ENCODE data around the gene YIPF3. TPM values are rescaled to one million over a fixed set of nuclear protein-coding genes. Genes with fewer than 3 reads are reported as not detected.

Gene YIPF3
- total and polyA plus RNA-seq, 2 donors (not counting 1 experiment from before 2014, with no cell fraction given): 64.3 to 92.6 TPM

DNA sequence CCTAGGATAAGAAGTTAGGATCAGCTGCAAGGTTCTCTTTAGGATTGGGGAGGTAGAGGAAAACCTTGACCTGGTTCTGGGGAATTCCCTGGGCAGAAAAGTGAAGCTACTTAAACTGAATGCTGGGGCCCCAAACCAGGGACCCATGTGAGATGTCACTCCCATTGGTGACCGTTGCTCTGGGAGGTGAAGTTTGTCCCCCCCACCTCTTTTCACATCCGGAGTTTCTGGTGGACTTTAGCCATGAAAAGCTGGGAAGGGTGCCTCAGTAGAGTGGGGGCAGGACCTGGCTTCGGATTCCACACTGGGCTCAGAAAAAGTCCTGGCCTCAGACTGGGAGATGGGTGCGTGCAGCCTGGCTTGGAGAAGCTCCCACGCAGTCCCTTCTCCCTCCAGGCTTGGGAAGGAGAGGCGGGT lies 26.2 kb downstream of the YIPF3 start:
- H3K4me2 ChIP-seq (replicated peaks; ENCODE audit: low read depth, low read length, poor library complexity, severe bottlenecking): no peak overlapping the region
- no peaks in the 10 kb centered on the region for H3K9me3 ChIP-seq (ENCODE audit: control extremely low read depth in 1 of 3, control insufficient read depth in 2 of 3, insufficient read depth in 1 of 3, low read length in 2 of 3)
- intact Hi-C loops (cut with micrococcal nuclease): no loop called here
- H3K27ac ChIP-seq (ENCODE audit: low read length in 2 of 2): no peak overlapping the region
- DNase-seq (no peak), ATAC-seq (ENCODE audit: low read depth) (no peak)
- Mint-ChIP-seq H3K9me3 (ENCODE audit: insufficient read depth) (no peaks in the 10 kb centered on the region), H3K27ac (no peak overlapping the region), H3K27me3 (no peaks in the 10 kb centered on the region), H3K4me1 (peaks cover 18% of the 10 kb centered on the region), H3K4me3 (no peak overlapping the region)
- H3K79me2 ChIP-seq (ENCODE audit: control insufficient read depth, insufficient read depth, low read length): peaks cover 30% of the 10 kb centered on the region
- ChIA-PET CTCF (interaction anchor here (8.0 kb wide), 1 partner anchor 15 kb away, joined by 69 read pairs; no protein-coding TSS in a partner anchor), POLR2A (interaction anchor here (0.5 kb wide), 1 partner anchor 515 kb away, joined by 3 read pairs; no protein-coding TSS in a partner anchor)
- H4K20me1 ChIP-seq (ENCODE audit: control insufficient read depth, insufficient read depth, low read length, poor library complexity, severe bottlenecking): peaks cover 20% of the 10 kb centered on the region
- H3K36me3 ChIP-seq (replicated peaks in 1 of 2; ENCODE audit: control extremely low read depth in 1 of 2, control insufficient read depth in 1 of 2, extremely low read depth in 1 of 2, insufficient read depth in 2 of 2, low read length in 1 of 2): peaks cover 0 to 26% of the 10 kb centered on the region in 2 experiments
- WGBS (ENCODE audit: insufficient coverage): 100% methylated on average over 3 of the region's 6 CpGs
- no peak overlapping the region for H3K4me3 ChIP-seq (ENCODE audit: control extremely low read depth in 1 of 5, extremely low read depth in 1 of 5, insufficient read depth in 1 of 5, low read depth in 2 of 5, low read length in 4 of 5)
- peaks cover 0 to 6% of the 10 kb centered on the region in 2 donors for H3K4me1 ChIP-seq (ENCODE audit: control insufficient read depth in 2 of 2, insufficient read depth in 2 of 2, low read length in 2 of 2)
- TF ChIP-seq, protein P1, sequence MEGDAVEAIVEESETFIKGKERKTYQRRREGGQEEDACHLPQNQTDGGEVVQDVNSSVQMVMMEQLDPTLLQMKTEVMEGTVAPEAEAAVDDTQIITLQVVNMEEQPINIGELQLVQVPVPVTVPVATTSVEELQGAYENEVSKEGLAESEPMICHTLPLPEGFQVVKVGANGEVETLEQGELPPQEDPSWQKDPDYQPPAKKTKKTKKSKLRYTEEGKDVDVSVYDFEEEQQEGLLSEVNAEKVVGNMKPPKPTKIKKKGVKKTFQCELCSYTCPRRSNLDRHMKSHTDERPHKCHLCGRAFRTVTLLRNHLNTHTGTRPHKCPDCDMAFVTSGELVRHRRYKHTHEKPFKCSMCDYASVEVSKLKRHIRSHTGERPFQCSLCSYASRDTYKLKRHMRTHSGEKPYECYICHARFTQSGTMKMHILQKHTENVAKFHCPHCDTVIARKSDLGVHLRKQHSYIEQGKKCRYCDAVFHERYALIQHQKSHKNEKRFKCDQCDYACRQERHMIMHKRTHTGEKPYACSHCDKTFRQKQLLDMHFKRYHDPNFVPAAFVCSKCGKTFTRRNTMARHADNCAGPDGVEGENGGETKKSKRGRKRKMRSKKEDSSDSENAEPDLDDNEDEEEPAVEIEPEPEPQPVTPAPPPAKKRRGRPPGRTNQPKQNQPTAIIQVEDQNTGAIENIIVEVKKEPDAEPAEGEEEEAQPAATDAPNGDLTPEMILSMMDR (IDR thresholded peaks at IDR 0.05): no peak
- no peak for TF ChIP-seq EZH2 (IDR thresholded peaks at IDR 0.05; ENCODE audit: borderline replicate concordance, insufficient read depth, low read depth, low read length, poor library complexity, severe bottlenecking)
- H3K27me3 ChIP-seq (replicated peaks in 1 of 4; ENCODE audit: control extremely low read depth in 1 of 4, control insufficient read depth in 3 of 4, insufficient read depth in 4 of 4, low read length in 3 of 4): no peaks in the 10 kb centered on the region
- no peak overlapping the region for H3K9ac ChIP-seq (ENCODE audit: low read length)
- no peak overlapping the region for H2AFZ ChIP-seq (ENCODE audit: insufficient read depth, low read depth, low read length, poor library complexity, severe bottlenecking)

DNA sequence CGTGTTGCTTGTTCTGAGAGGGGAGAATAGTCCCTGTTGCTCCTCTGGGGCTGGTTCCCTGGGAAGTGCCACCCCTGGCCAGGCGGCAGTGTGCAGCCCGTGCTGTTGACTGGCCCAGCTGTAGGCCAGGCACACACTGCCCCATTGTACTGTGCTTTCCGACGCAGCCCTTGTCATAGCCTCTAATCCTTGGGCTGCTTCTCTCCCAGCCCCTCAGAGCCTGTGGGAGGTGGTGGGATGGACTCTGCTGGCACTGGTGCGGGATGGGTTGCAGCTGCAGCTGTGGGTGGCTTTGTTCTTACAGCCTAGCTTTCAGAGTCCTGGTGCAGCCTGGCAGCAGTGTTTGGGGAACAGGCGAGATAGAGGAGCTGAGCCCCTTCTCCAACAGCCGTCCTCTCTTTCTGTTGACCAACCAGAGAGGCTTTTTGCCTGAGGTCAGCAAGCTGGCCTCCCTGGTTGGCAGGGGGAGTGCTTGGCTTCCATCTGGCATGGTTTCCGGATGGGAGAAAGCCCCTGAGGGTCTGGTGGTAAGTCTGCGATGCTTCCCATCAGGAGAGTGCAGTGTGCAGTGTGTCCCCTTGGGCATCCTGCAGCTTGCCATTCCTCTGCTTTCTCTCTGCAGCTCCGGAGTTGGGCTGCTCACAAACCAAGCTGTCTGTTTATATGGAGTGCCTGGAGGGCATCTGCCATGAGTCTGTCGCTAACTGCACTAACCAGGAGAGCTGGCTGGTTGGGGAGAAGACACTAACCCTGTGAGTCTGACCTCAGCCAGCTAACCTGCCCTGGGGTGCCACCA lies 27.3 kb downstream of the YIPF3 start:
- no peak overlapping the region for H3K27ac ChIP-seq (ENCODE audit: low read length in 2 of 2)
- Mint-ChIP-seq H3K4me3 (no peak overlapping the region), H3K27me3 (no peaks in the 10 kb centered on the region), H3K27ac (no peak overlapping the region), H3K4me1 (peaks cover 12% of the 10 kb centered on the region), H3K9me3 (ENCODE audit: insufficient read depth) (no peaks in the 10 kb centered on the region)
- 95% methylated on average over 12 of the region's 12 CpGs for WGBS (ENCODE audit: insufficient coverage)
- ChIA-PET POLR2A (no interaction called here), CTCF (interaction anchor here (8.0 kb wide), 1 partner anchor 16 kb away, joined by 69 read pairs; no protein-coding TSS in a partner anchor)
- H3K9me3 ChIP-seq (ENCODE audit: control extremely low read depth in 1 of 3, control insufficient read depth in 2 of 3, insufficient read depth in 1 of 3, low read length in 2 of 3): no peaks in the 10 kb centered on the region
- no peak for ATAC-seq (ENCODE audit: low read depth)
- intact Hi-C loops (cut with micrococcal nuclease): no loop called here
- peaks cover 0 to 23% of the 10 kb centered on the region in 2 experiments for H3K36me3 ChIP-seq (replicated peaks in 1 of 2; ENCODE audit: control extremely low read depth in 1 of 2, control insufficient read depth in 1 of 2, extremely low read depth in 1 of 2, insufficient read depth in 2 of 2, low read length in 1 of 2)
- no peak for DNase-seq
- H3K9ac ChIP-seq (ENCODE audit: low read length): no peak overlapping the region
- H4K20me1 ChIP-seq (ENCODE audit: control insufficient read depth, insufficient read depth, low read length, poor library complexity, severe bottlenecking): peaks cover 28% of the 10 kb centered on the region
- TF ChIP-seq, protein P1 (IDR thresholded peaks at IDR 0.05): no peak
- no peak for TF ChIP-seq EZH2 (IDR thresholded peaks at IDR 0.05; ENCODE audit: borderline replicate concordance, insufficient read depth, low read depth, low read length, poor library complexity, severe bottlenecking)
- H3K27me3 ChIP-seq (replicated peaks in 1 of 4; ENCODE audit: control extremely low read depth in 1 of 4, control insufficient read depth in 3 of 4, insufficient read depth in 4 of 4, low read length in 3 of 4): no peaks in the 10 kb centered on the region
- no peak overlapping the region for H2AFZ ChIP-seq (ENCODE audit: insufficient read depth, low read depth, low read length, poor library complexity, severe bottlenecking)
- H3K4me1 ChIP-seq (ENCODE audit: control insufficient read depth in 2 of 2, insufficient read depth in 2 of 2, low read length in 2 of 2): no peaks in the 10 kb centered on the region
- no peak overlapping the region for H3K4me2 ChIP-seq (replicated peaks; ENCODE audit: low read depth, low read length, poor library complexity, severe bottlenecking)
- no peak overlapping the region for H3K4me3 ChIP-seq (ENCODE audit: control extremely low read depth in 1 of 5, extremely low read depth in 1 of 5, insufficient read depth in 1 of 5, low read depth in 2 of 5, low read length in 4 of 5)
- peaks cover 37% of the 10 kb centered on the region for H3K79me2 ChIP-seq (ENCODE audit: control insufficient read depth, insufficient read depth, low read length)

All from B cell (primary cell).